Measurements from ENCODE around the gene HYKK. TPM values are rescaled to one million over a fixed set of nuclear protein-coding genes. Genes with fewer than 3 reads are reported as not detected.
"Not testable (repeated sequence)": the region's sequence is repeated elsewhere in the genome, so short reads cannot be mapped to it uniquely, and the experiment has no call there.

Gene HYKK
- total RNA-seq, 4 donors from 2014 or later: 7.0 to 15.0 (median 9.1) TPM

- Histone ChIP-seq H3K4me1 (peaks cover 0 to 5% of the 10 kb centered on the region in 2 donors), H3K36me3 (peaks cover 9 to 23% of the 10 kb centered on the region in 2 donors), H3K4me3 (replicated peaks in 1 of 3) (no peak overlapping the region), H3K27ac (no peak overlapping the region), H3K27me3 (no peaks in the 10 kb centered on the region), H3K9me3 (no peaks in the 10 kb centered on the region)
- TF ChIP-seq CTCF (IDR thresholded peaks at IDR 0.05): no peak
- no peak for TF ChIP-seq POLR2A (IDR thresholded peaks at IDR 0.05)
- 94 to 100% methylated on average over 2 of the region's 2 CpGs for WGBS, 2 donors
- intact Hi-C loops (cut with DNase I): no loop called here
- no peak for DNase-seq
These were observed 4.7 kb upstream of the HYKK start for GRCh38 chr15:78502641-78503040.

- H3K4me3 ChIP-seq (replicated peaks in 1 of 3): peak overlapping the region; percentile 37 to 75 (median 61)
- no peaks in the 10 kb centered on the region for H3K36me3 ChIP-seq
- no peak for DNase-seq
- H3K9me3 ChIP-seq: no peaks in the 10 kb centered on the region
- TF ChIP-seq CTCF (IDR thresholded peaks at IDR 0.05) (no peak), POLR2A (IDR thresholded peaks at IDR 0.05) (no peak)
- intact Hi-C loops (cut with DNase I): no loop called here
- WGBS, 2 donors: 0 to 2% methylated on average over 4 to 11 of the region's 13 CpGs
- H3K27me3 ChIP-seq: no peaks in the 10 kb centered on the region
- H3K4me1 ChIP-seq: peaks cover 6 to 11% of the 10 kb centered on the region in 2 donors
- peak overlapping the region in 2 of 3 donors; percentile 46 to 50 for H3K27ac ChIP-seq
These were observed 419 bp downstream of the HYKK start for GRCh38 chr15:78507831-78508160.

GRCh38 chr15:78508272-78508671, 895 bp downstream of the HYKK start:
- TF ChIP-seq CTCF (IDR thresholded peaks at IDR 0.05) (no peak), POLR2A (IDR thresholded peaks at IDR 0.05) (no peak)
- no peak for DNase-seq
- Histone ChIP-seq H3K36me3 (no peaks in the 10 kb centered on the region), H3K4me1 (peaks cover 6 to 11% of the 10 kb centered on the region in 2 donors), H3K4me3 (replicated peaks in 1 of 3) (peak overlapping the region in 1 of 3 donors; percentile 61), H3K27me3 (no peaks in the 10 kb centered on the region), H3K27ac (peak overlapping the region in 1 of 3 donors; percentile 46), H3K9me3 (no peaks in the 10 kb centered on the region)
- intact Hi-C loops (cut with DNase I): no loop called here
- WGBS, 2 donors: 40 to 44% methylated on average over 6 of the region's 6 CpGs

- WGBS, 2 donors: 70 to 79% methylated on average over 6 of the region's 6 CpGs
- Histone ChIP-seq H3K4me3 (replicated peaks in 1 of 3) (no peak overlapping the region), H3K9me3 (no peaks in the 10 kb centered on the region), H3K27me3 (no peaks in the 10 kb centered on the region), H3K27ac (no peak overlapping the region), H3K4me1 (peaks cover 6 to 11% of the 10 kb centered on the region in 2 donors), H3K36me3 (no peaks in the 10 kb centered on the region)
- TF ChIP-seq POLR2A (IDR thresholded peaks at IDR 0.05): no peak
- TF ChIP-seq CTCF (IDR thresholded peaks at IDR 0.05): no peak
- no peak for DNase-seq
- intact Hi-C loops (cut with DNase I): no loop called here
These were observed 2.4 kb downstream of the HYKK start for GRCh38 chr15:78509726-78510312.

- H3K27me3 ChIP-seq; intact Hi-C loops (cut with DNase I); H3K4me1 ChIP-seq; H3K27ac ChIP-seq; DNase-seq; H3K36me3 ChIP-seq; H3K9me3 ChIP-seq; H3K4me3 ChIP-seq (replicated peaks in 1 of 3): not testable (repeated sequence)
- WGBS, 2 donors: 86 to 88% methylated on average over 2 to 3 of the region's 3 CpGs
These were observed 12.7 kb downstream of the HYKK start for GRCh38 chr15:78520035-78520434.

All from thyroid gland (tissue), 4 donors.